ENCODE results near the gene CNTN4.
"Not testable (repeated sequence)": the region's sequence is repeated elsewhere in the genome, so short reads cannot be mapped to it uniquely, and the experiment has no call there.

Gene CNTN4

DNA sequence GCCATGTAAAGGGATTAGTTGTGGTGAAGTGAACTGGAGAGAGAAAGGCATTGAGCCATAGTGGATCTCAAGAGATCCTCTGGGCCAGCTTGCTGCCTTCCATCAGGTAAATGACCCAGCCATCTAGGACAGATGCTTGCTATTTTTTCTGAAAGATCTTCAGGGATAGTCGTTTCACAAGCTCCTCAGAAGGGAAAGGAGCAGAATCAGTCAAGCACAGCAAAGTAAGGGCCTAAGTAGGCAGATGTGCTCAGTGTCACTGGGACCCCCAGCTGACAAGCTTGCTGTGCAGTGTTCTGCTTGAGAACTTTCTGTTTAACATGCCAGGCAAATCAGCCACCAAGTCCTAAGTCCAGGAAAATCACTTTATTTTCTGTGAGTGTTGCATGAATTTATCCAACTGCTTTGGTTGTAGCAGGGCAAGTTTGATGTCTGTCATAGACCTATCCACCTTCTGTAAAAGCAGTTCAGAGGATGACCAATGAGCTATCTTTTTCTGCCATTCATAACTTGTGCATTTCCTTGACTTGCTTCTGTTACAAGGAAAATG lies 691.7 kb downstream of the CNTN4 start:
- DNase-seq (ENCODE audit: low read depth in 3 of 3), result no peak

DNA sequence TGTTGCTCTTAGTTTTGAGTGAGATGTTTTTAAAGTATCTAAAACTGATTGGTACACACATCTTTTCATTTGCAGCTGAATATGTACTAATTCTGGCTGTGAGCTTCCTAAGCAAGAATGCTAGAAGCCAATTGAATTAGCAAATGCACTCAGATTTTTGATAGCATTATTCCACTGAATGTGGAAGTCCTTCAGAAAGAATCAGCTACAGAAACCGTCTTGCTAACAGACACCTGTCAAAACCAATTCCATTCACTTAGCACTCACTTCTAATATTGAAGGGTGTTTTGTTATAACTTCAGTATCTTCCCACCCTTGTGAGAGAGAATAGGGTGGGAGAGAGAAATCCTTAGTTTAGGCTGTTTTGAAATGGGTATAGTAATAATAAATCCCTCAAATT lies 693.8 kb downstream of the CNTN4 start:
- DNase-seq (ENCODE audit: low read depth in 3 of 3), result no peak

DNA sequence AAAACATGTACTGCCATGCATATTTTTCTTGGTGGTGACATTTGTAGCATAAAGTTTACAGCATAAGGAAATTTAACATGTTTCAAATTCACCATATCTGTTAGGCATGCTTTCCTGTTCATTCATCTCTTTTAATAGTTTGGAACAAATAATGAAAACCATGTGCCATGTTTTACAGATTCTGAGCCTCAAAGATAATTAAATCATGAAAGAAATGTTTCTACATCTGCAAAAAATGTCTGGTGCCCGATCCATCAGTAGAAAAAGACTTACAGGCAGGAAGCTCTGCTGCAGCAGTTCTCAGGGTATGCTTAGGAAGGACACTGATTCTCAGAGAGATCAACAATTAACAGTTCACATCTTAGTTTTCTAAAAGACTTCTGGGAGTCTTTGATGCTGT lies 695.3 kb downstream of the CNTN4 start:
- DNase-seq (ENCODE audit: low read depth in 3 of 3), result no peak

DNA sequence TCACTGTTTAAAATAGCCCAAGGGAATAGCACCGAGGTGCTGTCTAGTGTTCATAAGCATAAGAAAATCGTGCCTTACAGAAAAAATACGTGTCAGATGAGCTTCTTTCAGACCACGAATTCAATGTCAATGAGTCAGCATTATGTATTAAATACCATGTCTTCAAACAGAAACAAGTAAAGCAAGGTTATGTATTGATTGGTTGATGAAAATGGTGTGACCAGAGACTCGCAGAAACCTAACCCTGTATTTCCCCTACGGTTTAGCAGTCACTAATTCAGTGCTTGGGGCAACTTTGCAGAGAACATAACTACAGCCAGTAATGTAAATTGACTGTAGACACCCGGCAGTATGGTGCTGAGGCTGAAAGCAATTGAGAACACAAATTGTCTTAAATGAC lies 703.8 kb downstream of the CNTN4 start:
- no peak for DNase-seq (ENCODE audit: low read depth in 3 of 3)

DNA sequence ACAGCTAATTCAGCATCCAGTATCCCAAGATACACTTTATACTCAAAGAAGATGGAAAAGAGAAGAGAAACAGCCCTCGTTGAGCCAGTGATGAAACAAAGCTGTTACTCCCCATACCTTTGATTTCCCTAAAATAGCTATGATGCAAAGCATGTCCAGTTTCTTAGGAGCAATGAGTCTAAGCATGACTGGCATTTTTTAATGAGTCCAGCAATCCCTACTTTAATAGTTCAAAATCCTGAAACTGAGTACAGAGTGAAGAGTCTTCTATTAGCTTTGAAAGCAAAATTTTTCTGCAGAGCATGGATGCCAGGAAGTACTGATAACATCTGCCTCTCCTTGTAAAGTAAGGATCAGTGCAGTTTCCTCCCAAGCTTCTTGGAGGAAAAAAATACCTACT lies 708.8 kb downstream of the CNTN4 start:
- no peak for DNase-seq (ENCODE audit: low read depth in 3 of 3)

DNA sequence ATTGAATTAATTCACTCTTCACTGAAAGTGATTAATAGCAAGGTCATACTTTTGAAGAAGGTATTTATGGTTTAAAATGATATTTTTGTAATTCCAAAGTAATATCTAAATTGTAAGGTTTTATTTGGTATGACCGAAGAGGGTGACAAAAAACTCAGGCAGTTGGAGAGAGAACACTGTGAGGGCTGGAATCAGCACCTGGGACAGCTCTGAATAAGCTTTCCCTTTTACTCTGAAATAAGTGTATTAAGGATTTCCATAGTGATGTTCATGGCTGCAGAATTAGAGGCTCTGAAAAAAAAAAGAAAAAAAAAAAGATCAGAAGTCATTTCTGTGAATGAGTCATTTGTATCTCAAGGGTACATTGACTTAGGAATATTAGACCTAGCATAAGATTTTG lies 712.1 kb downstream of the CNTN4 start:
- no peak for DNase-seq (ENCODE audit: low read depth in 3 of 3)

DNA sequence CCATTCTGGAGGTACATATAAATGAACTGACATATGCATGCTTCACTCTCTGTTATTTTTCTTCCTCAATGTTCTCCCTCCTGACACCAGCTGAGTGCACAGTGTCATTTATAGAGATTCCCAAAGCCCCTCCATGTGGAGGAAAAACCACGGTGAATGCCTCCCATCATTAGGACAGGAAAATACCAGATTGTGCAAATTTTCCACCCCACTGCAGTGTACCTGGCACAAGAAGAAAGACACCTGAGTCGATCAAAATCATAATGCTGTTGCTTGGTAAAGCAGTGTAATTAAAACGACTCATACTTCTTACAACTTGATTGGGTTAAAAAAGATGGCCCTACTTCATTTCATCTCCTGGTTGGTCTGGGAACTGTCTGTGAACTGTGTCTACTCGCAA lies 720.9 kb downstream of the CNTN4 start:
- no peak for DNase-seq (ENCODE audit: low read depth in 3 of 3)

DNA sequence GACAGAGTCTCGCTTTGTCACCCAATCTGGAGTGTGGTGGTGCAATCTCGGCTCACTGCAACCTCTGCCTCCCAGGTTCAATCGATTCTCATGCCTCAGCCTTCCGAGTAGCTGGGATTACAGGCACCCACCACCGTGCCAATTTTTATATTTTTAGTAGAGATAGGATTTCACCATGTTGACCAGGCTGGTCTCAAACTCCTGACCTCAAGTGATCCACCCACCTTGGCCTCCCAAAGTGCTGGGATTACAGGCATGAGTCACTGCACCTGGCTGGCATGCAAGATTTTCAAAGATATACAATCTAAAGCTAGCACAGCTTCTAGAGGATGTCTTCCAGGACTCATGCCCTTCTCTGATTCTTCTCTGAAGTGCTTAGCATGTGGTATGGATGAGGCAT lies 722.3 kb downstream of the CNTN4 start:
- DNase-seq (ENCODE audit: low read depth in 3 of 3), result not testable (repeated sequence)

DNA sequence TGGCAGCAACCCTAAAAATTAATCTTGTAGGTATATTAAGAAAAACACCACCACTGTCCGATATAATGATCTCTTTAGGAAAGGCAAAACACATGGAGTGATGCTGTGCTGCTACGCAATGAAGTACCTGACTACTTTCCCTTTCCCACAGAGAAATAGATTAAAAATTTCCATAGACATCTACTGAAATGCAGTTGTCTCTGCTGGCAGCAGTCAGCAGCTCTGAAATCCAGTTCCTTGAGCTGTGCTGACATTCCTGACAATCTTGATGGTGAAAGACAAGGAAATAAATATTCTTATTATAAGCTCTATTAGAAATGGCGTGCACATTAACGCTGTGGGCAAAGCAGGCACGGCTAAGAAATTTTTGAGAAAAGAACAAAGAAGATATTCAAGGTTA lies 723.9 kb downstream of the CNTN4 start:
- DNase-seq (ENCODE audit: low read depth in 3 of 3), result no peak

DNA sequence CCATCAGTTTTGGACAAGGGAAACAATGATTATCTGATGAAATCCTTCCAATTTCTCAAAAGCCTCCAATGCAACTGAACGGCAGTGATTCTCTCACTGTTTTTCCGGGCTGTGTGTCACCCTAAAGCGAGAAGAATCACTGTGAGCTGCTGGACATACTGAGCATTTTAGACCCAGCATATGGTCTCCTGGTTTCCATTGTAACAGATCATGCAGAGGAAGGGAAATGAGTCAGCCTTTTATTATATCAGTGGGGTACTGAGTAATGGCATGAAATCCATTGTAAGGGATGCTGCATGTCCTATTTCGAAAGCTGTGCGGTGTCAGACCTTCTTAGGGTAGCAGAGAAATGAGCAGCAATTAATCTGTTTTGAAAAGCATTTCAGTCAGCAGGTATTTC lies 724.4 kb downstream of the CNTN4 start:
- DNase-seq (ENCODE audit: low read depth in 3 of 3), result no peak

DNA sequence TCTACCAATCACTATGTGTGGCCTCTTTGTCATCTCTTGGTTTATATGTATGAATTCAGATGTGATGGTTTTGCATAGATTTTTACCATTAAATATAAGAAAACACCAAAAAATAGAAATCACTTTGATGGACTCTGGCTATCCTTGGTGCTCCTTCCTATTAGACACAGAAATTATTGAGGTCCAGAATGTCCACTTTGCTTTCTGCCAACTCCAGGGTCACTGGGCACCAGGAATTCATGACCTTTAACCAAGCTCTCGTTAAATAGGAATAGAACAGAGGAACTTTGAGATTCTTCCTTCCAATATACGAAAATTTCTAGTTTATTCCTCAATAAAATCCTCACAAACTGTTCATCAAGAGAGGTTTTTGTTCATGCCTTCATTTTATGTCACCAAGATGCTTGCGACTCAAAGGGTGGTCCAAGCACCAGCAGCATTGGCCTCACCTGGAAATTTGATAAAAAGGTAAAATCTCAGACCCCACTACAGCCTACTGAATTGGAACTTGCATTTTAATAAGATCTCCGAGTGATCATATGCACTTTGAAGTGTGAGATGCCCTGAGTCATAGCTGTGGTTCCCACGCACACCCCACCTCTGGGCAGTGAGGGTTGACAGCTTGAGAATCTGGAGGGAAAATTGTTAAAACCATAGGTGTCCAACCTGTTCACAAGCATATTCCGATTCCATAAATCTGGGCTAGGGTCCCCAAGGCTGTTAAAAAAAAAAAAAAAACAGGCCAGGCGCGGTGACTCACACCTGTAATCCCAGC lies 725.0 kb downstream of the CNTN4 start:
- no peak for DNase-seq (ENCODE audit: low read depth in 3 of 3)

DNA sequence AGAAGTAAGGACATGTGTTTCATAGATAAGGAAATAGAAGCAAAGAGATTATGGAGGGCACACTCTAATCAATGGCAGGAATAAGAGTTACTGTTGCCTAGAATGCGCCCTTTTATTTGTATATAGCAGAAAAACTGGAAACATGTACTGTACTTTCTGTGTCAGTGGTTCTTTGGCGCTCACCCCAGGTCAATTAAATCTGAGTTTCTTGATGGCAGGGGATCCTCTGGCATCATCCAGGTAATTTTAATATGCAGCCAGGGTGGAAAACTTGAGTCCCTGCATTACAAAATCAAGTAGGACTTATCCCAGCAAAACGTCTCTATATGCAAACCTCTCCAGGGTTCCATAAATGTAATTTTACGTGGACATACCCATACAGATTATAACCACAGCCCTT lies 727.4 kb downstream of the CNTN4 start:
- no peak for DNase-seq (ENCODE audit: low read depth in 3 of 3)

DNA sequence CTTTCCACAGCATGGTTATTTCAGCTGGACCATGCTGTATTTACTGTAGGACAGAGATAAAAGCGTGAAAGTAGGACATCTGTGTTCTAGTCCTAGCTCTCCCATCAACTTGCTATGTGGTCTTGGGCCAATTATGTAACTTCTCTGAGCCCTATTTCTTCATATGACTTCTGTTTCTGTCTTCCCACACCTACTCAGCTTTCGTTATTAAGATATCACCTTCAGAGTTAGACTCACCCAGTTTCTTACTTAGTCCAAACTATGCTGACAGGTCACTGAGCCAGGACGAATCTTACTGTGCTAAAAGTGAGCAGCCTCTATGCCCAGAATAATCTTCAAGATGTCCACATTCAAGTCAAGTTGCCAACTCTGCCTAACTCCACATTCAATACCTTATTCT lies 727.8 kb downstream of the CNTN4 start:
- DNase-seq (ENCODE audit: low read depth in 3 of 3), result no peak

DNA sequence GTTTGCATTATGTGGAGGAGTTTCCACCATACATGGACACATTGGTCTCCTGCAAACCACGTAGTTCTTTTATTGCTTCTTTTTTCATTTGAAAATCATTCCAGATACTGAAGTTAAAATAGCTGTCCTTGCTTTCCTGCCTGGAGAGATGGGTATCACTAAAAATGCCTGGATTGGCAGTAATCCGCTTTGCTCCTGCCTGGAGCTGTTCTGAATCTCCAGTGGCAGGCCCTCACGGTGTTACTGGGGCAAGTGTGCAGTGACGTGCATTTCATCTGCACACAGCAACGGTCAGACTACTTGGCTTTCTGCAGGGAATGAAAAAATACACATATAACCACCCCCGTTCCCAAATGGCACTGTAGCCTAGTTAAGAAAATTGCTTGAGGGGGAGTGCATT lies 738.6 kb downstream of the CNTN4 start:
- no peak for DNase-seq (ENCODE audit: low read depth in 3 of 3)

DNA sequence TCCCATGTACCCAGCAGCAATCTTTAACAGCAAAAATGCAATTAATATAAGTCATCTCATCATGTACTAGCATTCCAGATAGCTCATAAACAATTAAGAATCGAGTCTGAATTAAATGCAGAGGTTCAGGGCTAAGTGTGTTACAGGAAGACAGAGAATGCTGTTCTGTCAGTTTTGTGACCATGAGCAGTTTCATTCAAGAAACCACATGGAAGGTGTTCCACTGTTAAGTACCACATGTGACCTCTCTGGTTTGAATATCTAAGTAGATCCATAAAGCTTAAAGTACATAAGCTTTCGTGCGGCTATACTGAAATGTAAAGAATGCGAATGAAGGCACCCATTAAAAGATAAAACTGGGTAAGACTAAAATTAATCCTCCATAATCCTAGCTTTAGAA lies 739.2 kb downstream of the CNTN4 start:
- DNase-seq (ENCODE audit: low read depth in 3 of 3), result no peak

DNA sequence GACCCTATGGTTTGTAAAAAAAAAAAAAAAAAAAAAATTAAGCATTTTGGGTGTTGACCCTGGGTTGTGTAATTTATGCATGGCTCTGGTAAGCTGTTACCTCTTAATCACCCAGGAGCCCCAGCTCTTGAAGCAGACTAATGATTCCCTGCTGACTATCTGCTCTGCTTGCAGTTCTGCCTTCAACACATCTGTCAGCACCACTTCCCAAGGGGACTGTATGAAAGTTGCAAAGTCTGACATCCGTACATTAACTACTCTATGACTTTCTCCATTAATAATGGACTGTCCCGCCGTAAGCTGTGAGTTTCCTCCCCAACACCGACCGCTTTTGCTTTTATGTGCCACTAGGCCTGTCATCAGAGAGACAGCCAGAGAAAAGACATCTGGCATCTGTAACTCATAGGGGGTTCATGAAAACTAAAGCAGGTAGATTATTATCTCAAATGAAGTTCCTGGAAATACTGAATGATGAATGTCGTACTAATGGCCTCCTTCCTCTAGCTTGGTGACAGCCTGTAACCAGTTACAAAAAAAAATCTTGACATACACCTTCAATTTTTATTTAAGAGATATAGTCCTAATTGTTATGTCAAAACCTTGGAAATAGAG lies 740.0 kb downstream of the CNTN4 start:
- DNase-seq (ENCODE audit: low read depth in 3 of 3), result no peak

DNA sequence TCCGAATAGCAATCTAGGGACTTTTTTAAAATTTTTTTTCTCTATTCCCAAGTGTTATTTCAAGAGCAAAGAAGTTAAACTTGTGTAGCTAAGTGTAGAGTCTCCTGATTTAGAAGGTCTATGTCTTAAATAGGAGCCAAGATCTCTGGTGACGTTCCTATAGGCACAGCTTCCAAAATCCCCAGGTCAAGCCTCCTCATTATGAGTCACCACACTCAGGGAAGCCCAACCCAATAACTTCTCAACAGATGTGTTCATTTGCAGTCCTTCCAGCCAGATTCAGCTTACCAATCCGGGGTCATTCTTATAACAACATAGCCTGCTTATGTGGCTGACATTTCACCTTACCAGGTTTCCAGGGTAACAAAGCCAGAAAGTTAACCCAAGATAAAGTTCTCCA lies 741.2 kb downstream of the CNTN4 start:
- DNase-seq (ENCODE audit: low read depth in 3 of 3), result no peak

DNA sequence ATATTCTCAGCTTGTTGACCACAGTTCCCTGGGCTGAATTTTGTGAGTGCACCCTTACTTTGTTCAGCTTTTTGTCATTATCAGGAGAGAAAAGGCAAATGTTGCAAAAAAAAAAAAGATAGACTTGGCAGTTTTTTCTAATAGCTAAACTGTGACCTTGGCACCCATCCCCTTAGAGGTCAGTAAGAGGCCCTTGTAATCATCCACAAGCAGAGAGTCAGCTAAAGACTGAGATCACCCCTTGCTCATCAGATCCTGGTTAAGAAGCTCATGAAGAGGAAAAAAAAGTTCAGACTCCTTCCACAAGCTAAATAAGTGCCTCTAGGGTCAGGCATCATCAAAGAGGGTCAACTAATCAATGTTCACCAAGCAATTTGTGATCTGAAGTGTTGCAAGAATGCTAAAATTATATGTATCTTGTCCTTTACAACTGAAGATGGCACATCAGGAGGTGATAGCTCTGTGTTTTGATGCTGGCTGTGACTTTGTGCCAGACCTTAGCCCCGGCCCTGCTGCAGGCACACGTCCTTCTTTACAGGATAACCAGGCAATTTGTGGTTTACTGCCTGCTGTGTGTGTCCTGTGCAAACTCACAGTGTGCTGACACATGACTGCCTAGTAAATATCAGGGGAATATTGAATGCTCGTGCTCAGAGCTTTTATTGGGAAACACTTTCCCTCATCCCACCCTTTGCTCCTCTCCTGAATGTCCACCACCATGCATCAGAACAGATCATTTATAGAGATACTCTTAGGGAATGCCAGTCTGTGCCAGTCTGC lies 748.6 kb downstream of the CNTN4 start:
- DNase-seq (ENCODE audit: low read depth in 3 of 3), result no peak

DNA sequence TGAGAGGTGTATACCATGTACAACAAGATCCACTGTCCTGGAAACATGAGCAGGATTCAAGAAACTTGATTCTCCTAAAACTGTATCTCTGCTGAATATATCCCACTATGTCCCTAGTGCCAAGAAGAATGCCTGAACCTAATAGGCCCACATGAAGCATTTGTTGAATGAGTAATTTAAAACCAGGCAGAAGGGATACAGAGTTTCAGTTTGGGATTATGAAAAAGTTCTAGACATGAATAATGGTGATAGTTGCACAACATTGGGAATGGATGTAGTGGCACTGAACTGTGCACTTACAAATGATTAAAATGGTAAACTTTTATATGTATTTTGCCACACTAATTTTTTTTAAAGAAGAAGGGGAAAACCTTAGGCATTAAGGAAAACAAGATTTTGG lies 750.4 kb downstream of the CNTN4 start:
- no peak for DNase-seq (ENCODE audit: low read depth in 3 of 3)

DNA sequence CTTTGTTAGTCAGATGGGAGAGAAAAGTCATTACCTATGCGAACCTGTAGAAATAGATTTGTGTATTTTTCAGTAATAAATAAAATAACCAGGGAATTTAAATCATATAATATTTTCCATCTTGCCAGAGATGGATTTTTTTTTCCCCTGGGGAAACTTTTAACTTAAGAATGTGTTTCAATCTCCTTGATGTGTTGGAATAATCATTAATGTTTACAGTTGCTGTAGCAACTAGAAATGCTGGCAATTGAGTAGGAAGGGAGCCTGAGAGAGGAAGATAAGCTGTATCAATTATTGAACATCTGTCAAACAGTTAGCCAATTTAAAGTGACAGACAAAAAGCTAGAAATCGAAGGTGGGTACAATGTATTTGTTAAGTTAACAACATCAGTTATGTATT lies 752.0 kb downstream of the CNTN4 start:
- DNase-seq (ENCODE audit: low read depth in 3 of 3), result no peak

DNA sequence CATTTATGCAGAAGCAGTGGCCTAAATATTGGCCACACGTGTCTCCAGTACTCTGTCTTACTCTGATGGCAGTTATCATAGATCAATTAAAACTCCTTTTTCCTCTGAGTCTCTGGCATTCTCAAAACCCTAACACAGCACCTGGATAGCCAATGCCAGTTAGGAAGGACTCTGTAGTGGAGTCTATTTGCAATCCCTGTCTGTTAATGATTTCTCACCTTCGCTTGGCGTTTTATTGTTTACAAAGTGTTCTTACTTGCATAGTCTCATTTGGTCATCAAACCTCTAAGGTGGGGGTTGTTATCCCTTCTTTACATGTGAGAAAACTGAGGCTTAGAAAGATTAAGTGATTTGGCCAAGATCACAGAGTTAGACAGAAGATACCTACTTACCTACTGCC lies 752.7 kb downstream of the CNTN4 start:
- DNase-seq (ENCODE audit: low read depth in 3 of 3), result no peak

DNA sequence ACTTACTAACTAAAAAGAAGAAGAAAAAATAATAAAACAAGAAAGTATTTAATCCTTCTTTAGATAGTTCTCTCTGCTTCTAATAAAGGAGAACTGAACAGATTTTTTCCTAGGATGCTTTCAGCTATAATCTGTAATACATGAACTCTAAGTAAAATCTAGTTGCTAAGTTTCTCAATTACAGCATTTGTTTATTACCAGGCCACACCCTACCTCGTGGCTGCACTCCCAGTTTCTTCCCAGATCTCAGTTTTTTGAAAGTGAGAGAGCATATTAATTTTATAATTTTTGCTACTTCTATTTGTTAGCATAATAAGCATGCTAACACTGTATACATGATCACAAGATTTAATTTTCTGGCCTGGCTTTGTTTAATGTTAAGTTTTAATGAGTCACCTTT lies 753.2 kb downstream of the CNTN4 start:
- DNase-seq (ENCODE audit: low read depth in 3 of 3), result no peak

DNA sequence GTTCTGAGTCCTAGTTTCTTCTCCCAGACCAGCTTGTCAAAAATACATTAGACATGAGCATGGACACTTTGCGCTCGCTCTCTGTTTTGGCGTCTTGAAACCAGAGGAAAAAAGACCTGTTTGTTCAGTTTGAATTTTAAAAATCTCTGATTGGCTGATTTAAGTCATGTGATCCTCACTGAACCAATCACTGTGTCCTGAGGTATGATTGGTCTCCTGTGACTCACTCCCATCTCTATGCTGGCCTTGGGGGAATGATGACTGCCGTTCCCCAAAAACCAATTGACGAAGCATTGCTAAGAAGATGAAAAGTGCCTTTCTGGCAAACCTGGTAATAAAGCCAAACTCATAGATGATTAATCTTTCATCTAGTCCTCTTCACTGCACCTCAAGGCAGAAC lies 755.0 kb downstream of the CNTN4 start:
- DNase-seq (ENCODE audit: low read depth in 3 of 3), result no peak
